ENCODE data around the gene GSTM2. TPM values are rescaled to one million over a fixed set of nuclear protein-coding genes. Genes with fewer than 3 reads are reported as not detected.
"Not testable (repeated sequence)": the region's sequence is repeated elsewhere in the genome, so short reads cannot be mapped to it uniquely, and the experiment has no call there.

GSTM2 gene
- total RNA-seq, 1 experiment from 2014 or later: 10.2 TPM

DNA sequence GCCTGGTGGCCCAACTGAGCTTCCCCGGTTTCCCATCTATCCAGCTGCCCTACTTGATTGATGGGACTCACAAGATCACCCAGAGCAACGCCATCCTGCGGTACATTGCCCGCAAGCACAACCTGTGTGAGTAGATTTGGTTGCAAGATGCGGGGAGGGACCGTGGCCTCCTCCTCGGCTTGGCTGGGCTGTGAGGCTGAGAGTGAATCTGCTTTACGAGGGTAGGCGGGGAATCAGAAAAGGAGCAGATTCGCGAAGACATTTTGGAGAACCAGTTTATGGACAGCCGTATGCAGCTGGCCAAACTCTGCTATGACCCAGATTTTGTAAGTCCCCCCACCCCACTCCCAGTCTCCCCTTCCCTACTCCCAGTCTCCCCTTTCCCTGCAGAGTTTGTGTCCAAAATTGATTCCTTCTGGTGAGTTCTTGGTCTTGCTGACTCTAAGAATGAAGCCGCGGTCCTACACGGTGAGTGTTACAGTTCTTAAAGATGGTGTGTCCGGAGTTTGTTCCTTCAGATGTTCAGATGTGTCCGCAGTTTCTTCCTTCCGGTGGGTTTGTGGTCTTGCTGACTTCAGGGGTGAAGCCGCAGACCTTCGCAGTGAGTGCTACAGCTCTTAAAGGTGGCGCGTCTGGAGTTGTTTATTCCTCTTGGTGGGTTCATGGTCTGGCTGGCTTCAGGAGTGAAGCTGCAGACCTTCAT, 1.5 kb downstream of the GSTM2 start:
- no peak for TF ChIP-seq EZH2 (IDR thresholded peaks at IDR 0.05; ENCODE audit: low read depth)
- TF ChIP-seq, protein P1, sequence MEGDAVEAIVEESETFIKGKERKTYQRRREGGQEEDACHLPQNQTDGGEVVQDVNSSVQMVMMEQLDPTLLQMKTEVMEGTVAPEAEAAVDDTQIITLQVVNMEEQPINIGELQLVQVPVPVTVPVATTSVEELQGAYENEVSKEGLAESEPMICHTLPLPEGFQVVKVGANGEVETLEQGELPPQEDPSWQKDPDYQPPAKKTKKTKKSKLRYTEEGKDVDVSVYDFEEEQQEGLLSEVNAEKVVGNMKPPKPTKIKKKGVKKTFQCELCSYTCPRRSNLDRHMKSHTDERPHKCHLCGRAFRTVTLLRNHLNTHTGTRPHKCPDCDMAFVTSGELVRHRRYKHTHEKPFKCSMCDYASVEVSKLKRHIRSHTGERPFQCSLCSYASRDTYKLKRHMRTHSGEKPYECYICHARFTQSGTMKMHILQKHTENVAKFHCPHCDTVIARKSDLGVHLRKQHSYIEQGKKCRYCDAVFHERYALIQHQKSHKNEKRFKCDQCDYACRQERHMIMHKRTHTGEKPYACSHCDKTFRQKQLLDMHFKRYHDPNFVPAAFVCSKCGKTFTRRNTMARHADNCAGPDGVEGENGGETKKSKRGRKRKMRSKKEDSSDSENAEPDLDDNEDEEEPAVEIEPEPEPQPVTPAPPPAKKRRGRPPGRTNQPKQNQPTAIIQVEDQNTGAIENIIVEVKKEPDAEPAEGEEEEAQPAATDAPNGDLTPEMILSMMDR (conservative IDR thresholded peaks at IDR 0.05): no peak
- no peak overlapping the region for H3K4me2 ChIP-seq
- ChIA-PET POLR2A (ENCODE audit: unreplicated experiment) (no interaction called here), CTCF (interaction anchor here (0.5 to 1.5 kb wide), 2 partner anchors 28 to 48 kb away, joined by 3 to 5 read pairs; no protein-coding TSS in a partner anchor)
- H2AFZ ChIP-seq: no peak overlapping the region
- peaks cover 6% of the 10 kb centered on the region; the same call in 1 of the 2 replicates for H3F3A ChIP-seq (ENCODE audit: insufficient read depth, low read depth)
- H3K9me2 ChIP-seq (ENCODE audit: insufficient read depth): no peaks in the 10 kb centered on the region
- no peak overlapping the region for H3K4me3 ChIP-seq
- no peak for DNase-seq
- peaks cover 8% of the 10 kb centered on the region for H3K4me1 ChIP-seq (replicated peaks; ENCODE audit: insufficient read depth)
- no peak overlapping the region for H3K27ac ChIP-seq
- no peaks in the 10 kb centered on the region for H4K20me1 ChIP-seq (ENCODE audit: insufficient read depth)
- intact Hi-C loops (cut with micrococcal nuclease; ENCODE audit: unreplicated experiment): no loop called here
- BruUV-seq (replicated peaks): no TSS peak
- H3K9me3 ChIP-seq (ENCODE audit: insufficient read depth, low read depth): no peaks in the 10 kb centered on the region
- no peaks in the 10 kb centered on the region for H3K36me3 ChIP-seq (ENCODE audit: low read depth)
- H3K79me2 ChIP-seq (ENCODE audit: low read depth): no peaks in the 10 kb centered on the region
- no peaks in the 10 kb centered on the region for H3K27me3 ChIP-seq (ENCODE audit: insufficient read depth, low read depth)

DNA sequence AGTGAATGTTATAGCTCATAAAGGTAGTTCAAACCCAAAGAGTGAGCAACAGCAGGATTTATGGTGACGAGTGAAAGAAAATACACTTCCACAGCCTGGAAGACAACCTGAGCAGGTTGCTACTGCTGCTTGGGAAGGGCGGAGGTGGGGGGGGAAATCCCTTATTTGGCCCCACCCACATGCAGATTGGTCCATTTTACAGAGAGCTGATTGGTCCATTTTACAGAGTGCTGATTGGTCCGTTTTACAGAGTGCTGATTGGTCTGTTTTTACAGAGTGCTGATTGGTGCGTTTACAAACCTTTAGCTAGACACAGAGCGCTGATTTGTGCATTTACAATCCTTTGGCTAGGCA, 2.1 kb downstream of the GSTM2 start:
- H4K20me1 ChIP-seq (ENCODE audit: insufficient read depth); H3K9me2 ChIP-seq (ENCODE audit: insufficient read depth); H3K79me2 ChIP-seq (ENCODE audit: low read depth); intact Hi-C loops (cut with micrococcal nuclease; ENCODE audit: unreplicated experiment); H3K36me3 ChIP-seq (ENCODE audit: low read depth); DNase-seq; H3K27me3 ChIP-seq (ENCODE audit: insufficient read depth, low read depth); H3K4me1 ChIP-seq (replicated peaks; ENCODE audit: insufficient read depth); H3K9me3 ChIP-seq (ENCODE audit: insufficient read depth, low read depth); H3K4me2 ChIP-seq; H3K27ac ChIP-seq; H3F3A ChIP-seq (ENCODE audit: insufficient read depth, low read depth); BruUV-seq (replicated peaks); H2AFZ ChIP-seq; H3K4me3 ChIP-seq; POLR2A ChIA-PET (ENCODE audit: unreplicated experiment): not testable (repeated sequence)
- CTCF ChIA-PET: interaction anchor here (0.5 to 1.5 kb wide), 2 partner anchors 28 to 47 kb away, joined by 3 to 5 read pairs; no protein-coding TSS in a partner anchor

DNA sequence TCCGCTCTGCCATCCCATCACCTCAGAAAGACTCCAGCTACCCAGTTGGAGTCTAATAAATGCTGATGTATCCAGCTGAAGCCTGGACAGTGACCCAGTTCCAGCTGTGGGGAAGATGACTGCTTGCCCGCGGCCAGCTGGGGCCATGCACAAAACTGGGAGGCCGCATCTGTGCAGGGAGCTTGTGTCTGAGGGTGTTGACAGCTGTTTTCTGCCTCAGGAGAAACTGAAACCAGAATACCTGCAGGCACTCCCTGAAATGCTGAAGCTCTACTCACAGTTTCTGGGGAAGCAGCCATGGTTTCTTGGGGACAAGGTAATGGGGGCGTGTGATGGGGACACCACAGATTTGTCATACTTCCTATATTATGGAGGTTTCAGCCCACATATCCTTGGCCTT, 3.2 kb downstream of the GSTM2 start:
- Histone ChIP-seq H4K20me1 (ENCODE audit: insufficient read depth) (no peaks in the 10 kb centered on the region), H3K27ac (no peak overlapping the region), H3K4me1 (replicated peaks; ENCODE audit: insufficient read depth) (no peaks in the 10 kb centered on the region), H3K9me3 (ENCODE audit: insufficient read depth, low read depth) (no peaks in the 10 kb centered on the region), H3K9me2 (ENCODE audit: insufficient read depth) (no peaks in the 10 kb centered on the region), H3K79me2 (ENCODE audit: low read depth) (no peaks in the 10 kb centered on the region), H3K27me3 (ENCODE audit: insufficient read depth, low read depth) (no peaks in the 10 kb centered on the region), H3K4me3 (no peak overlapping the region), H2AFZ (no peak overlapping the region), H3K4me2 (no peak overlapping the region), H3K36me3 (ENCODE audit: low read depth) (no peaks in the 10 kb centered on the region), H3F3A (ENCODE audit: insufficient read depth, low read depth) (no peaks in the 10 kb centered on the region; the same call in 1 of the 2 replicates)
- intact Hi-C loops (cut with micrococcal nuclease; ENCODE audit: unreplicated experiment): no loop called here
- DNase-seq: no peak
- BruUV-seq (replicated peaks): no TSS peak
- ChIA-PET POLR2A (ENCODE audit: unreplicated experiment) (interaction anchor here (0.7 kb wide), 1 partner anchor 14 kb away, joined by 4 read pairs; no protein-coding TSS in a partner anchor), CTCF (interaction anchor here (0.6 kb wide), 2 partner anchors 10 to 98 kb away, joined by 3 read pairs; no protein-coding TSS in a partner anchor)
- TF ChIP-seq EZH2 (IDR thresholded peaks at IDR 0.05; ENCODE audit: low read depth): no peak
- TF ChIP-seq, protein P1 (conservative IDR thresholded peaks at IDR 0.05): no peak

DNA sequence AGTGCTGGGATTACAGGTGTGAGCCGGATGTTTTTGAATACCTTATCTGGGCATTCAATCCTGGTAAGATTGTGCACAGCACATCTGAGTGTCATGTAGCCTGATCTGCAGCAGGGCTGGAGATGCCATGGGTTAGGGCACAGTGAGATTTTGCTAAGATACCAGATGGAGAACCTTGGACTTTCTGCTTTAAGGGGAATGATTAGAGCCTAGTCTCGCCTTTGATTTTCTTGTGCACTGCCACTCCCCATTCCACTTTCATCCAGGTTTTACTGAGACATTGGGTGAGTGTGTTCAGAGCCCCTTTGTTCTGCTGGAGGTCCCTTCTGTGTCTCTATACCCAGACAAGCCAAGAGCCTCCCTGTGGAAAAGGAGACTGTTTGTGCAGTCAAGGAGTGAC, 6.0 kb downstream of the GSTM2 start:
- H2AFZ ChIP-seq; intact Hi-C loops (cut with micrococcal nuclease; ENCODE audit: unreplicated experiment); BruUV-seq (replicated peaks); H3K36me3 ChIP-seq (ENCODE audit: low read depth); H3K4me1 ChIP-seq (replicated peaks; ENCODE audit: insufficient read depth); H3K27ac ChIP-seq; H3K27me3 ChIP-seq (ENCODE audit: insufficient read depth, low read depth); H4K20me1 ChIP-seq (ENCODE audit: insufficient read depth); H3F3A ChIP-seq (ENCODE audit: insufficient read depth, low read depth); H3K4me3 ChIP-seq; H3K4me2 ChIP-seq; H3K9me2 ChIP-seq (ENCODE audit: insufficient read depth); POLR2A ChIA-PET (ENCODE audit: unreplicated experiment); H3K79me2 ChIP-seq (ENCODE audit: low read depth); CTCF ChIA-PET; DNase-seq; H3K9me3 ChIP-seq (ENCODE audit: insufficient read depth, low read depth): not testable (repeated sequence)

DNA sequence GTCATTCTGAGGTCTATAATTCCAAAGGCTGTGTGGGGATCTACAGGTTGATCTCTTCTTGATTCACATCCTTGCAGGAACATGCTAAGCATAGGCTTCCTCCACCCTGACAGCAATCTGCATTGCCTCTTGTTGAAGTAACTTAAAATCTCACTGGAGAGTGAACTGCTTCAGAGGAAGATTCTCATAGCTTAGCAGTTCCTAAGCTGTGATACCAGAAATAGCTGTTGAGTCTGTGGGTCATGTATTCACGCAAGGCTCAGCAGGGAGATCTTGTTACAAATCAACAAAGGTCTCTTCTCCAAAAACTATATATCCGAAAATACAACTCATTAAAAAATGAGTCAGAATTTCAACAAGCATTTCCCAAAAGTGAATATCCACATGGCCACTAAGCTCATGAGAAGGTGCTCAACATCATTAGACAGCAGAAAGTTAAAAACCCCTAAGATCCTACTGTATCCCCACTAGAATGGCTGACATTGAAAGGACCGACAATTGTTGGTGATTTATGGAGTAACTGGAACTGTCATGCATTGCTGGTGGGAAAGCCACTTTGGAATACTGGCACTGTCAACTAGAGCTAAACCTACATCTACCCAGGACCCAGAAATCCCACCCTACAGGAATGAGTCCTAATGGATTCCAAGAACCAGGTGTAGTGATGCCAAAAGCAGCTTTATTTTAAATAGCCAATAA, 9.0 kb downstream of the GSTM2 start:
- intact Hi-C loops (cut with micrococcal nuclease; ENCODE audit: unreplicated experiment); H4K20me1 ChIP-seq (ENCODE audit: insufficient read depth); H3K36me3 ChIP-seq (ENCODE audit: low read depth); H2AFZ ChIP-seq; H3K27me3 ChIP-seq (ENCODE audit: insufficient read depth, low read depth); H3K4me3 ChIP-seq; CTCF ChIA-PET; BruUV-seq (replicated peaks); DNase-seq; H3K9me3 ChIP-seq (ENCODE audit: insufficient read depth, low read depth); H3K4me1 ChIP-seq (replicated peaks; ENCODE audit: insufficient read depth); H3K4me2 ChIP-seq; H3K27ac ChIP-seq; H3K79me2 ChIP-seq (ENCODE audit: low read depth); POLR2A ChIA-PET (ENCODE audit: unreplicated experiment); H3F3A ChIP-seq (ENCODE audit: insufficient read depth, low read depth); H3K9me2 ChIP-seq (ENCODE audit: insufficient read depth): not testable (repeated sequence)
